ENCODE results near the gene OR52E5.

Gene OR52E5

GRCh38 chr11:5892908-5893307 lies at the start of gene OR52E5:
Gene OR52E5 (plus strand): TSS chr11:5893208. CDS start chr11:5900777, 7,569 bp downstream.
- no peak for DNase-seq

- no peak for DNase-seq
Observed at GRCh38 chr11:5846701-5847100, 46.3 kb upstream of the OR52E5 start.

- DNase-seq = no peak
Observed at GRCh38 chr11:5847711-5848110, 45.3 kb upstream of the OR52E5 start.

DNA sequence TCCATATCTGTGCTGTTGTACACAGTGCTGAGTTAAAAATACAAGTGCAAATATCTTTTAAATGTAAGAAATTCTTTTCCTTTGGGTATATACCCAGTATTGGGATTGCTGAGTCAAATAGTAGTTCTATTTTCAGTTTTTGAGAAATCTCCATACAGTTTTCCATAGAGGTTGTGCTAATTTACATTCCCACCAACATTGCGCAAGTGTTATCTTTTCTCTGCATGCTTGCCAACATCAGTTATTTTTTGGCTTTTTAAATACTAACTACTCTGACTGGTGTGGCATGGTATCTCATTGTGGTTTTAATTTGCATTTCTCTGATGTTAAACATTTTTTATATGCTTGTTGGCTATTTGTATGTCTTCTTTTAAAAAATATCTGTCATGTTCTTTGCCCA lies 42.0 kb upstream of the OR52E5 start:
- DNase-seq = no peak

- DNase-seq = no peak
Observed at GRCh38 chr11:5857590-5857989, 35.4 kb upstream of the OR52E5 start, which contains the start of gene OR52E8. Gene OR52E8 (minus strand): TSS chr11:5857690. CDS start chr11:5857690, 0 bp downstream.

GRCh38 chr11:5865826-5866225 lies 27.2 kb upstream of the OR52E5 start:
- no peak for DNase-seq

GRCh38 chr11:5878564-5878963 lies 14.4 kb upstream of the OR52E5 start:
- DNase-seq = no peak

DNA sequence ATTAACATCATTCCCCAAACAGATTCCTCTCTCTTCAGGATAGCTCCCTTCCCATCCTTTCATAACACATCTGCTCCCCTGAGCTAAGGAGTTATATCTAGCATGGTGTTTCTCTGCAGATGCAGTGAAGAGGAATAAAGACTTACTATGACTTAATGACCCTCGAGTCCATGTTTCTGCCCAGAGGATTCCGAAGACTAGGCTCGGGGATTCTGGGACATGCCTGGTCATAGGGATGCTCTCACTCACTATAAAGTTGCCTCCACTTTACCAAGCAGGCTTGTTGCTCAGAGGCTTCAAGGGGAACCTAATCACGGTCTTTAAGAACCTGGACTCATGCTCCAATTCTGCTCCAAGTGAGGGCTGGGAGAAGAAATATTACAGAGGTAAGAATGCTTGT lies 12.7 kb upstream of the OR52E5 start, which contains the start of gene OR52E4:
TSS of gene OR52E4 (plus strand) at position 301 of the 400 bp plus-strand sequence. CDS start 3,664 bp downstream, outside the sequence.
- no peak for DNase-seq

GRCh38 chr11:5881756-5882155 lies 11.3 kb upstream of the OR52E5 start:
- DNase-seq = no peak

- no peak for DNase-seq
Observed at GRCh38 chr11:5887172-5887571, 5.8 kb upstream of the OR52E5 start.

GRCh38 chr11:5887661-5888060 lies 5.3 kb upstream of the OR52E5 start:
- DNase-seq = no peak

DNA sequence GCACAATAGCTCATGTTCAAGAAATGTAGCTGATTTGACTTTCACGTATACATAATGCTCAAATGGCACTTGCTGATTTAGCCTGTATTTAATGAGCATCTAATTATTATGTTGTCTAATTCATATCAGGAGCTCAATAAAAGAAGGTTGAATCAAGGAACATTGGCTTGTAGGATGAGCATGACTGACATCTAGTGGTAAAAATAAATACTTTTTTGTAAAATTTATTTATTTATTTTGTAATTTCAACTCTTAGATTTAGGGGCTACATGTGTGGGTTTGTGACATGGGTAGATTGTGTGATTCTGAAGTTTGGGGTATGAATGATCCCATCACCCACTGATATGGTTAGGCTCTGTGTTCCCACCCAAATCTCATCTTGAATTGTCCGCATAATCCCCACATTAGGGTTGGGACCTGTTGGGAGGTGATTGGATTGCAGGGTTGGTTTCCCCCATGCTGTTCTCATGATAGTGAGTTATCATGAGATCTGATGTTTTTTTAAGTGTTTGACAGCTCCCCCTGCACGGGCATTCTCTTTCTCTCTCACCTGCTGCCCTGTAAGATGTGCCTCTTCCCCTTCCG lies 1.7 kb upstream of the OR52E5 start:
- DNase-seq = no peak

GRCh38 chr11:5899534-5899933 lies 6.5 kb downstream of the OR52E5 start:
- DNase-seq = no peak

DNA sequence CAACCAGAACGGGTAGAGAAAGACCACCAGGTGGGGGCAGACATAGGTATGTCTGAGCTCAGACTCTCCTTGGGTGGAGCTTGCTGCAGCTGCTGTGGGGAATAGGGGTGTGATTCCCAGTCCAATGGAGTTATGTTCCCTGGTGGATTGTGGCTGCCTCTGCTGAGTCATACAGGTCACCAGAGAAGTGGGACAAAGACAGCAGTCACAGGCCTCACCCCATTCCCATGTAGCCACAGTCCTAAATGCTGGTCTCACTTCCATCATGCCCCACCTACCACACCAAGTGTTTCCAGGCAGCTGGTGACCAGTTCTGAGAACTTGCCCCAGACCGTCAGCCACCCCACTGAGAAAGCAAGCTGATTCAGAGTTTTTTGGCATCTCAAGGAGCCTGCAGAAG lies 17.5 kb downstream of the OR52E5 start:
- DNase-seq = no peak

DNA sequence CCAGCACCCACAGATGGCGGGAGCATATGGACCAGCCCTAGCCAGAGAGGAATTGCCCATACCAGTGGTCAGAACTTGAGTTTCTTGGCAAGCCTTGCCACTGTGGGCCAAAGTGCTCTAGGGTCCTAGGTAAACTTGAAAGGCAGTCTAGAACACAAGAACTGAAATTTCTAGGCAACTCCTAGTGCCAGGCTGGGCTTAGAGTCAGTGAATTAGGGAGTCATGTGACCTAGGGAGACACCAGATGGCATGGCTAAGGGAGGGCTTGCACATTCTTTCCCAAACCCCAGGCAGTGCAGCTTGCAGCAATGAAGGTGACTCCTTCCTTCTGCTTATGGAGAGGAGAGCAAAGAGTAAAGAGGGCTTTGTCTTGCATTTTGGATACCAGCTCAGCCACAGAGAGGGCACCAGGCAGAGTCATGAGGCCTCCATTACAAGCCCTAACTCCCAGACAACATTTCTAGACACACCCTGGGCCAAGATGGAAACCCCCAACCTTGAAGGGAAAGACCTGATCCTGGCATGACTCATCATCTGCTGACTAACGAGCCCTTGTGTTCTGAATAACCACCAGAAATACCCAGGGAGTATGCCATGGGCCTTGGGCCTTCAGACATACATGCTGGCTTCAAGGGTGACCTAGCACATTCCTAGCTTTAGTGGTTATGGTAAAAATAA lies 29.9 kb downstream of the OR52E5 start:
- no peak for DNase-seq

DNA sequence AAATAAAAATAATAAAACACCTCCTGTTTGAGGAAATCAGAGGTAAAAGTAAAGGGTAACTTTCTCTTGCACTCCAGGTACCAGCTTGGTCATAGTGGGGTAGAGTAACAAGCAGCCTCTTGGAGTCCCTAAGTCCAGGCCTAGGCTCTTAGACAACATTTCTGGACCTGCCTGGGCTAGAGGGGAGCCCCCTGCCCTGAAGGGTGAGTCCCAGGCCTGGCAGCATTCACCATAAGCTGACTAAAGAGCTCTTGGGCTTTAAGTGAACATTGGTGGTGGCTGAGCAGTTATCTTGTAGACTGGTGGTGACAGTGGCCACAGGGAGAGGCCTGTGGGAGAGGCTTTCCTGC lies 30.4 kb downstream of the OR52E5 start:
- DNase-seq = no peak

DNA sequence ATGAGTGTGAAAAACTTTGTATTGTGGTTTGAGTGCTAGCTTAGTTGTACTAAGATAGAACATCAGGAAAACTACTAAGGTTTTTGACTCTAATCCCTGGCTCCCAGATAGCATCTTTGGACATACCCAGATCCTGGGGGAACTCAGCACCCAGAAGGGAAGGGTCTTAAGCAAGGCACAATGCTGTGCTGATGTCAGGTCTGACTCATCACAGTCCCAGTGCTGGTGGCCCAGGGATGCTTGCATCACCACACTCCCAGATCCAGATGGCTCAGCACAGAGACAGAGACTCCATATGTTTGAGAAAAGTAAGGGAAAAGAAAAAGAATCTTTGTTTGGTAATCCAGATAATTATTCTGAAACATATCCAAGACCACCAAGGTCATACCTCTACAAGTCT lies 30.8 kb downstream of the OR52E5 start:
- DNase-seq = no peak

- no peak for DNase-seq
Observed at GRCh38 chr11:5928271-5928670, 35.3 kb downstream of the OR52E5 start.

- DNase-seq = no peak
Observed at GRCh38 chr11:5928811-5929210, 35.8 kb downstream of the OR52E5 start.

DNA sequence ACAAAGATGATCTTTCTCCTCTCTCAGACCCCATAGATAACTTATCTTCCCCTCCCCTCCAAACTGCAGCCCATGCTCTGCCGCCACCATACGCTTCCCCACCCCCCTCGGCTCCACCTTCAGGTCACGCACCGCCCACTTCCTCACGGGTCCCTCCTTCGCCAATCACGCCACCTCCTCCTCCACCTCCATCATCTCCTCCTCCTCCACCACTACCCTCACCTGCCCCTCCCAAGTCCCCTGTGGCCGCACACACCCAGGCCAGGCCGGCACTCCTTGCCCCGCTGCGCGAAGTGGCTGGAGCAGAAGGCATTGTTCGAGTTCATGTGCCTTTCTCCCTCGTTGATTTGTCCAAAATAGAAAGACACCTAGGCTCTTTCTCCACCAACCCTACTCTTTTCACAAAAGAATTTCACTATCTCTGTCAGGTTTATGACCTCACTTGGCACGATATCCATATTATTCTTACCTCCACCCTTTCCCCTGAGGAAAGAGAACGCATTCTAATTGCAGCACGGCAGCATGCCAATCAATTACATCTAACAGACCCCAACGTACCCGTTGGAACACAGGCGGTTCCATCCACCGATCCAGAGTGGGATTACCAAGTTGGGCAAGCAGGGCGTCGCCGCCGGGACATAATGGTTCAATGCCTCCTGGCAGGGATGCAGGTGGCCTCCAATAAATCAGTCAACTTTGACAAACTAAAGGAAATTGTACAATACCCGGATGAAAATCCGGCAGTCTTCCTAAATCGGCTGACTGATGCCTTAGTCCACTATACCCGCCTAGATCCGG lies 36.8 kb downstream of the OR52E5 start:
- DNase-seq = no peak

DNA sequence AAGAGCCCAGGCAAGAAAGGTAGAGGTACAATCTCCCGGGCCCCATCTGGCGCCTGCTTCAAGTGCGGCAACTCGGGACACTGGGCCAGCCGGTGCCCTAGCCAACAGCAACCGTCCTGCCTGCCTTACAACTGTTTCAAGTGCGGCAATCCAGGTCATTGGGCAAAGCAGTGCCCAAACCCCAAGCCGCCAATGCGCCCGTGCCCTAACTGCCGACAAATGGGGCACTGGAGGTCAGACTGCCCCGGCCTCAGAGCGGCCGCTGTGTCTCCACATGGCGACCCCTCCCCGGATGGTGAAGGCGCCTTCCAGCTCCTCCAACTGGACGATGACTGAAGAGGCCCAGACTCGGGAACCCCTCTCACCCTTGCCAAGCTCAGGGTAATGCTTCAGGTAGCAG lies 37.6 kb downstream of the OR52E5 start:
- no peak for DNase-seq

DNA sequence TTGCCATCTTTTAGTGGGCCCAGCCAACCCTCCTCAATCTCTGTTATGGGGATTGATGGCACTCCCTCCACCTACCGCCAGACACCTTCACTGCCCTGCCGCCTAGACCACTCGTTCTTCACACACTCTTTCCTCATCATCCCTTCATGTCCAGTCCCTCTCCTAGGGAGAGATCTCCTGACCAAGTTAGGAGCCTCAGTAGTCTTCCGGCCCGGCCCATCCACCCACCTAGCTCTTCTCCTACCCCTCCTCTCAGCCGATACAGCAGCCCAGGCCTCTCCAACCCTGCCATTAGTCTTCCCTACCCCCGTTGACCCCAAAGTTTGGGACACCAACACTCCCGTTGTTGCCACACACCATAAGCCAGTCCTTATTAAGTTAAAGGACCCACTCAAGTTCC lies 38.1 kb downstream of the OR52E5 start:
- DNase-seq = no peak

- no peak for DNase-seq
Observed at GRCh38 chr11:5932671-5933070, 39.7 kb downstream of the OR52E5 start.

- DNase-seq = no peak
Observed at GRCh38 chr11:5933116-5933515, 40.1 kb downstream of the OR52E5 start.

Measured in NCI-H146 (cell line).